ENCODE data around the gene ADCY10.
"Not testable (repeated sequence)": the region's sequence is repeated elsewhere in the genome, so short reads cannot be mapped to it uniquely, and the experiment has no call there.

The ADCY10 gene

DNA sequence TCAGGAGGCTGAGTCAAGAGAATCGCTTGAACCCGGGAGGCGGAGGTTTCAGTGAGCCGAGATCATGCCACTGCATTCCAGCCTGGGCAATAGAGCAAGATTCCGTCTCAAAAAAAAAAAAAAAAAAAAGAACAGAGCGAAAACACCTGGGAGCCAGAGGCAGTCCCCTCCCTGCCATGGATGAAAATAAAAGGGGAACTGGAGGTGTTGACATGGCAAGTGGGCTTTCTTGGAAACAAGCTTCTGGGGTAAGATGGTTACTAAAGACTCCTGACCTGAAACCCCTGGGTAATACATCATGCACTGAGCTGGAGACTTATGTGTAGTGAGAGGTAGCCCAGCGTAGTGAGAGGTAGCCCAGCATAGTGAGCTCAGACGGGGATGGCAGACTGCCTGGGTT is 31.6 kb downstream of the ADCY10 start:
- FAIRE-seq (no peak), DNase-seq (ENCODE audit: low spot score) (no peak)

DNA sequence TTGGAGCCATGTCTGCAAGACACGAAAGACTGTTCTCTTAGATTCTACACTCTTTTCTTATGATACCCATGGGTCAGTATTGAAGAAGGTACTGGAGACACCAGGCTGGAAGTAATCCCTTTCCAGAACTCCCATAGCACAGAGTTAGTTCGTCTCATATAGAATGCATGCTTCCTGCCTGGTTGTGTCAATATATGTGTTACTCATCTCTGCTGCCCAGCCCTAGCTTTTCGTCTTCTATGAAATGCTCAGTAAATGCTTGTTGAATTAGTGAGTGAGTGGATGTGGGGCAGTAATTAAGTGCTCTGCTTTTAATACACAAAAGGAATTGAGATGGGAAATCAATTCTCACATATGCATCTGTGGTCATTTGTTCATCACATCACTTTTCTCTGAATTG is 32.1 kb downstream of the ADCY10 start:
- FAIRE-seq (no peak), DNase-seq (ENCODE audit: low spot score) (no peak)

DNA sequence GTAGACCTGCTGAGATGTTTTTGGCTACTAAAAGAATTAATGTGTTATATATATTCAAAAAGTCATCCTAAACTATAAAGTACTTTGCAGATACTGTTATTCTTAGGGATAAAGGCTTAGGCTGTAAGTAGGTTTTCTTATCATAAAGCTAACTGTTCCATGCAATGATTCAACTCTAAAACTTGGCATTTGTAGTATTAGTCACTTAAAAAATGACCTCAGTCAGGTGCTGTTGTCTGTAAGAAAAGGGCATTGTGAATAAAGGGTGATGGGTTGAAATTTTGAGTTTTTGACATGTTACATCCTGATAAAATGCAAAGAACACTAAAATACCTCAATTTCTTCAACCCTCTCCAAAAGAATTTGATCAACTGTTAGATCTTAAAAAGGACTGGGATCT is 32.9 kb downstream of the ADCY10 start:
- FAIRE-seq (peak; percentile 49), DNase-seq (ENCODE audit: low spot score) (peak; percentile 31)

DNA sequence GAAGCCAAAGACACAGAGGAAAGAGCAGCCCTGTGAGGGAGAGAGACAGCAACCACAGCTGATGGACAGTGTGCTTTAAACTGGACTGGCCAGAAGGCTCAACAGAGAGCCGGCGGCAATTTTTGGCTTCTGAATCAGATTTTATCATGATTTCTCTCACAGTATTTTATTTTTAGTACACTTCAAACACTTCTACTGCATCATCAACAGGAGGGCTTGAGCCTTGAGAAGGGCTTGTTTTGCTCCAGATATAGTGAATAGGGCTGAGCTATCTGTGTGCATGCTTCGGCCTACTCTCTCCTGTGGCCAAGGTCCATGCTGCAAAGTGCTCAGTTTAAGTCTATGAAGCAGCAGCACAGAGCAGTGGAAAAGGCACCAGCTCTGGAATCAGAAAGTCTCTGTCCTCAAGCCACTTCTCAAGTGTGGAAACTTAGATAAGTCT is 33.3 kb downstream of the ADCY10 start:
- FAIRE-seq (no peak), DNase-seq (ENCODE audit: low spot score) (no peak)

DNA sequence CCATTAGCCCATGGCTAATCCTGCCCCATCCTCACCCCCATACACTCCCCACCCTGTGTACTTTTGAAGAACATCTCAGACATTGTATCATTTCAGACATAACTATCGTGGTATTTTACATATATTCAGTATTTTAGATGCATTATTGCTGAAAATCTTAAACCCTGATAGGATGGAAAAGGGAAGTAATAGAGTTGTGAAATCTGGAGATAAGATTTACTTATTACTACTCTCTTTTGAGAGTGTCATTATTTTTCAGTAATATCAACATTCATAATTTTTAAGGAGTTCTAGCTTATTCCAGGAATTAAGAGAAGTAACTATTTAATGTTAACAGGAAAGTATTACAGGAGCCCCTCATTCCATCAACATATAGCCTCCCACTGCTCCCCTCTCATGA is 34.4 kb downstream of the ADCY10 start:
- no peak for FAIRE-seq
- no peak for DNase-seq (ENCODE audit: low spot score)

DNA sequence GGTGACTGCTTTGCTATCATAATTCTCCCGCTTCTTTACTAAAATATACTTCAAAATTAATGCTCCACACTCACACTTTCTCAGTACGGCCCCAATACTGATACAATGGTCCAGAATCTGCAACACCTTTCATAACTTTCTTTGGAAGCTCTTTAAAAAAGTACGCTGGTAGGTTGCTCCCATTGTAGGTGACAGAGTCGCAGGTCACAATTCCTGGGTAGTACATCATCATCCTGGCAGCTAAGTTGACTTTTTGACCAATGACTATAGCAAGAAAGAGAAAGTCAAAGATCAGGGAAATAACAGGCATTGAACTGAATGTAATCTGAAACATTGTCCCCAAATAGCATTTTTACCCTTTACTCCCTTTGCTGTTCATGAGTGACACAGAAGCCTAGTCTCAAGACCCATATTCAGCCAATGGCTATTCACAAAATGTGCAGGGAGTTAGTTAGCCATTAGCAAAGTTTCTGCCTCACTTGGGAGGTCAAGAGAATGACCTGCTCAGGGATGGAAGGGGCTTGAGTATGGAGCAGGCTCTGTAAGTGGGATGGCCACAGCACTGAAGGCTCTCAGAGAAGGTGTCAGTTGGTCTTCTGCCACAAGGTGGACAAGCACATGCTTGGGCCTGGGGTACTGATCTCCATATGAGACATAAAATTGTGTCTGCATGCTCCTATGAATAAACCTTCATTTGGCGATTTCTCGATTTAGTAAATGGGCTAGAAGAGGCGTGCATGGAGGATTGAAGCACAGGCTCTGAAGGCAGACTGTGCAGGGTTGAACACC is 35.4 kb downstream of the ADCY10 start:
- FAIRE-seq (no peak), DNase-seq (ENCODE audit: low spot score) (no peak)

DNA sequence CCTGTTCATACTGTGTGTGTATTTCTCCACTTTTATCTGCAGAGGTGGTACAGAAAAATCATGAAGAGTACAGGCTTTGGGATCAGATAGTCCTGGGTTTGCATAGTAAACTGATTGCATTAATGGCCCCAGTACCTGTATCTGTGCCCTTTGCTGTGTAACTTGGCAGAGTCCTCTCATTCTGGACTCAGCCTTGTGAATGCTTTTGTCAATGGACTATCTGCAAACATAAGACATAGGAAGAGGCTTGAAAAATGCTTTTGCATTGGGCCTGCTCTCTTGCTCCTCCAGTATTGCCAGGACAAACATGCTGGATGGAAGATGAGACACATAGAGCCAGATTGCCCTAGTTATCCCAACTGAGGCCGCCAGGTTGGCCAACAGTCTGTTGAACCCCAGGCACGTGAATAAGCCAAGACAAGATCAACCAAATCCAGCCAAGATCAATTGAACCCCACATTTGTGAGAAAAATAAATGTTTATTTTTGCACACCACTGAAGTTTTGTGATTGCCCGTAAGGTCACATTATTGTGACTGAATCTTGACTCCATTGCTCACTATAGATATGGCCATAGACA is 37.2 kb downstream of the ADCY10 start:
- no peak for DNase-seq (ENCODE audit: low spot score)

DNA sequence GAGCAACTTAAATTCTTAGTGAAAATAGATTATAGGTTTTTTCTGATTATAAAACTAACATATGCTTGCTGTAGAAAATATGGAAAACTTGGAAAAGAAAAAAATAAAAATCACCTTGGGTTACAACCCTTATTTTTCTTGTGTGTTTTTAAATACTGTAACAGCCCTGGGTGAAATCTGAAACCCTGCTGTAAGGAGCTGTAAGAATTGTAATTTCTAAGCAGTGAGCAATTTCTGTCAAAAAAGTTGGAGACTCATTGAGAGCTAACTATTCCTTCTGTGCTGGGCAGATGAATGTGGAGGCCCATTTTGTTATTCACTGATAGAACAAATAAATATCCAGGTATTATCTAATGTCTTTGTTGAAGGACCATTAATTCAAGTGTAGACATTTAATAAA is 42.6 kb downstream of the ADCY10 start:
- DNase-seq (ENCODE audit: low spot score) (no peak), FAIRE-seq (no peak)

More for the DNA sequence above, 37.2 kb downstream of the ADCY10 start:
- no peak for FAIRE-seq

DNA sequence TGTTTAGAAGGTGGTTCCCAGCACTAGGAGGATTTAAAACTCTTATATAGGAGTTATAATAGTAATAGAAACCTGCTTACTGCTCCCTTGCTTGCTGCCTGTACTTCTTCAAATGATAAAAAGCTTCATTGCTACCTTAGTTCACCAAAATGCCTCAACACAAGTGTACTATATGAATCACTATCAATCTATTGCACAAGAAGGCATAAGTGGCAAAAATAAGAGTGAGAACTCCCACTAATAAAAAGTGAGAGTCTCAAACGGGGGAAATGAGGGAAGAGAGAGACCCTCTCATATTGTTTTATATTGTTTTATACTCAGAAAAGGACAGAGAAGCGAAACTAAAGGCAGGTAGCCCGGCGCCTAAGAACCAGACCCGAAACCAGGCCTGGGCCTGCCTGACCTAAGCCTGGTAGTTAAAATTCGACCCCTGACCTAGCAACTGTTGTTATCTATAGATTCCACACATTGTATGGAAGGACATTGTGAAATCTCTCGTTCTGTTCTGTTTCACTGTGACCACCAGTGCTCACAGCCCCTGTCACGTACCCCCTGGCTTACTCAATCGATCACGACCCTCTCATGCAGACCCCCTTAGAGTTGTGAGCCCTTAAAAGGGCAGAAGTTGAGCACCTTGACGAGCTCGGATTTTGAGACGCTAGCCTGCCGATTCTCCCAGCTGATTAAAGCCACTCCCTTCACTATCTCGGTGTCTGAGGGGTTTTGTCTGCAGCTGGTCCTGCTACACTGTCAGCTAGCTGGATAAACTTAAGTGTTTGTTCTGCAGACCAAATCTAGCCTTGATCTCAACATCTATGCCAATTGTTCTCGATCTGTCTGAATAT is 44.6 kb downstream of the ADCY10 start:
- not testable (repeated sequence) for DNase-seq (ENCODE audit: low spot score)

DNA sequence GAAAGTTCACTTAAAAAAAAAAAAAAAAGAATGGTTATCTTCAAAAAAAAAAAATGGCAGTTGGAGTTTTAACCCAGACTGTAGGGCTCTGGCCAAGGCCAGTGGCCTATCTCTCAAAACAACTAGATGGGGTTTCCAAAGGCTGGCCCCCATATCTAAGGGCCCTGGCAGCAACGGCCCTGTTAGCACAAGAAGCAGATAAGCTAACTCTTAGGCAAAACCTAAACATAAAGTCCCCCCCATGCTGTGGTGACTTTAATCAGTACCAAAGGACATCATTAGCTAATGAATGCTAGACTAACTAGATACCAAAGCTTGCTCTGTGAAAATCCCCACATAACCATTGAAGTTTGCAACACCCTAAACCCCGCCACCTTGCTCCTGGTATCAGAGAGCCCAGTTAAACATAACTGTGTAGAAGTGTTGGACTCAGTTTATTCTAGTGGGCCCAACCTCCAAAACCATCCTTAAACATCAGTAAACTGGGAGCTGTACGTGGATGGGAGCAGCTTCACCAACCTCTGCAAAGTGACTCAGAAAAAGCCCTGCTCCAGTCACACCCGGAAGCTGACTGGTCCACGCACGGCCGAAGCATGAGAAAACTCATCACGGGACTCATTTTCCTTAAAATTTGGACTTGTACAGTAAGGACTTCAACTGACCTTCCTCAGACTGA is 47.1 kb downstream of the ADCY10 start:
- FAIRE-seq; DNase-seq (ENCODE audit: low spot score): not testable (repeated sequence)

More for the DNA sequence above, 44.6 kb downstream of the ADCY10 start:
- not testable (repeated sequence) for FAIRE-seq

DNA sequence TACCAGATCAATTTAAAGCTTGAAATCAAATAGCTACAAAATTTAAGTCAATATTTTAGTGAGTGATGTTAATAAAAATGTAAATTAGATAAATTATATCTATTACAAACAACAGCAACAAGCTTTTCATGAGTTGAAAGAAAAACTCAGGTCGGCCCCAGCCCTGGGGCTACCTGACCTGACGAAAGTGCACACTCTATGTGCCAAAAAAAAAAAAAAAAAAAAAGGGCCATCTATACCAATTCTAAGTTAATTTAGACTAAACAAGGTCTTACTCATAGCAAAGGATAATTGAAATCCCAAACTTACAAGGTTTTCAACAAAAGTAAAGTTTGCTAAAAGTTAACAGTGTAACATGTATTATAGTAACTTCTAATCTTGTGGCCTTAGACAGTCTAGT is 47.6 kb downstream of the ADCY10 start:
- FAIRE-seq; DNase-seq (ENCODE audit: low spot score): not testable (repeated sequence)

DNA sequence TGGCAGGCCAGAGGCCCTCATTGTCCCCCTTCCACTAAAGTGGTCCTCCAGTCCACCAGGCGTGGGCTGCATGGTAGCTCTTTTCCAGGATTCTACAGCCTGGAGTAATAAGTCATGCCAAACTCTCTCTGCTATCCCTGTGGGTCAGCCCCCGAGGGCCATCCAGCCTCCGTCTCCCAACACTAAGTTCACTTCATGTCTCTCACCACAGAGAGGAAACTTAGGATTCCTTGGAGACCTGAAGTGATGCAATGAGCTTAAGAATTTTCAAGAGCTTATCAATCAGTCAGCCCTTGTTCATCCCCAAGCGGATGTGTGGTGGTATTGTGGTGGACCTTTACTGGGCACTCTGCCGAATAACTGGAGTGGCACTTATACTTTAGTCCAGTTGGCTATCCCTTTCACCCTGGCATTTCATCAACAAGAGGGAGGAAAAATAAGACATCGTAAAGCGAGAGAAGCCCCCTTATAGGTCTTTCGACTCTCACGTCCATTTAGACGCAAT is 48.1 kb downstream of the ADCY10 start:
- not testable (repeated sequence) for FAIRE-seq

DNA sequence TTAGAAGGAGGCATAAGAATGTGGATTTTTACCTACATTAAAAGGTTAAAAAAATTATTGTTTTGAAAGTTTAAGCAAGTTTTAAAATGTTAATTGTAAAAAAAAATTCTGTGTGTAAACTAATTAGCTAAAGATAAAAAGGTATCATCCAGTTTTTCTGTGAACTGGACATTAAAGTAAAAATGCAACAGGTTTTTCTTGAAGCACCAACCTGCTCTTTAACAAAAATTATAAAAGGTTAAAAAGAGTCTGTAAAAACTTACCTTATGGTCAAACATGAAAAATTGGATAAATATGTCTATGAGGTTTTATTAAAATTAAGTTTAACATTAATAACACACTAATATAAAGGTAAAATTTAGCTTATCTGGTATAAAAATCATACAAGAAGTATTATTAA is 48.7 kb downstream of the ADCY10 start:
- FAIRE-seq; DNase-seq (ENCODE audit: low spot score): not testable (repeated sequence)

More for the DNA sequence above, 48.1 kb downstream of the ADCY10 start:
- DNase-seq (ENCODE audit: low spot score) = not testable (repeated sequence)

DNA sequence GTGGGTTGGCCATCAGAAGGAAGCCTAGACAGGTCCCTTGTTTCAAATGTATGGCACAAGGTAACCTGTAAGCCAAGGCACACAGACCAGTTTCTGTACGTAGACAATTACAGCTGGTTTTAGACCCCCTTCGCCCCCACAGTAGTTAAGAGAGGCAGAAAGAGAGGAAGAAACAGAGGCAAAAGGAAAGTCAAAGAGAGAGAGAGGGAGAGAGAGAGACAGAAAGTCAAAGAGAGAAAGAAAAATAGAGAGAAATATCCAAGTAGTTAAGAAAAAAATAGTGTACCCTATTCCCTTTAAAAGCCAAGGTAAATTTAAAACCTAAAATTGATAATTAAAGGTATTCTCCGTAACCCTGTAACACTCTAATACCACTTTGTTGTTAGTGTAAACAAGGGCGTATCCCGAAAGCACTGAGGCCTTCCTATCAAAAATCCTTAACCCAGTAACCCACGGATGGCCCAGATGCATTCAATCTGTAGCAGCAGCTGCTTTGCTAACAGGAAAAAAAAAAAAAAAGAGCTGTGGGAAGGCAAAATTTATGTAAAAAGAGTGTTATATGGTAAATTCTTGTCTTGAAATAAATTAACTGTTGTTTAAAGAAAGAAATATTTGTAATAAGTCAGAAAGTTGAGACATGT is 49.4 kb downstream of the ADCY10 start:
- FAIRE-seq (no peak), DNase-seq (ENCODE audit: low spot score) (no peak)

DNA sequence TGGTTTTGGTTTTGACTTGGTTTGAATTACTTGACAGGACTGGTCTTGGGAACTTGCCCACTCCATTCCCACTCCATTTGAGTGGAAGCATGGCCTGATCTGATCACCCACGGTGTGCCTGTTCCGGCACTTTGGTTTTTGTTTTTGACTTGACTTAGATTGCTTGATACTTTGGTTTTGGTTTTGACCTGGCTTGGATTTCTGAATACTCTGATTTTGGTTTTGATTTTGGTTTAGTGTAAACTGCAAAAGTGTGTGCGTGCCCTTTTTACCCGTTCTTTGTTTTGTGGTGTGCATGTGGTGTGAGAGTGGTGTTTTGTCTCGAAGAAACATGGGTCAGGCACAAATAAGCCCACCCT is 50.0 kb downstream of the ADCY10 start:
- no peak for FAIRE-seq

DNA sequence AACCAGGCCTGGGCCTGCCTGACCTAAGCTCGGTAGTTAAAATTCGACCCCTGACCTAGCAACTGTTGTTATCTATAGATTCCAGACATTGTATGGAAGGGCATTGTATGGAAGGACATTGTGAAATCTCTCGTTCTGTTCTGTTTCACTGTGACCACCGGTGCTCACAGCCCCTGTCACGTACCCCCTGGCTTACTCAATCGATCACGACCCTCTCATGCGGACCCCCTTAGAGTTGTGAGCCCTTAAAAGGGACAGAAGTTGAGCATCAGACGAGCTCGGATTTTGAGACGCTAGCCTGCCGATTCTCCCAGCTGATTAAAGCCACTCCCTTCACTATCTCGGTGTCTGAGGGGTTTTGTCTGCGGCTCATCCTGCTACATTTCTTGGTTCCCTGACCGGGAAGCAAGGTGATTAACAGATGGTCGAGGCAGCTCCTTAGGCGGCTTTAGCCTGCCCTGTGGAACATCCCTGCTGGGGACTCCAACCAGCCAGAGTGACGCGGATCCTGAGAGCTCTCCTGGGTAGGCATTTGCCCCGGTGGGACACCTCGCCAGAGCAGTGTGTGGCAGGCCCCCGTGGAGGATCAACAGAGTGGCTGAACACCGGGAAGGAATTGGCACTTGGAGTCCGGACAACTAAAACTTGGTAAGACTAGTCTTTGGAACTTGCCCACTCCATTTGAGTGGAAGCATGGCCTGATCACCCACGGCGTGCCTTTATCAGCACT is 50.6 kb downstream of the ADCY10 start:
- not testable (repeated sequence) for DNase-seq (ENCODE audit: low spot score); FAIRE-seq

More for the DNA sequence above, 50.0 kb downstream of the ADCY10 start:
- DNase-seq (ENCODE audit: low spot score) = no peak

DNA sequence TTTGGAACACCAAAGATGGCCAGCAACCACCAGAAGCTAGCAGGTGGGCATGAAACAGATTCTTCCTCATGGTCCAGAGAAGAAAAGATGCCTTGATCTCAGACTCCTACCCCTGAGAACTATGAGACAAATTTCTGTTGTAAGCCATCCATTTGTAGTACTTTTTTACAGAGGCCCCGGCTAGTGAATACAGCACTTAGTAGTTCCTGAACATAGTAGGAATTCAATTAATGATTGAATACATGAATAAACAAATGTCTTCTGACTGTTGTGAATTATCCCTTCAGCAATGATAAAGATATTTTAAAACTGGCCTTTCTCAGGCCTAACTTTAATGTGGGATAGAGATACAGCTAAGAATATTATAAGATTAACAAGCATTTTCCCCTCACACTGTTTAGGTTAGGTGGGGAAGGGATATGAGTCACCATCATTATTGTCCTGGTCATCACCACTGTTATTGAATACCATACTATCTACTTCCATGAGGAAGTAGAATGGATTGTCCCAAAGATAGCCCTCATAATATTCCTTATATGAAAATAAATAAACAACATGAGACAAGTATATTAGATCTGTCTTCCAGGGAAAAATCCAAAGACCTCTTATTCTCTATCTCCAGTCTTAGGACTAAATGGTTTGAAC is 51.4 kb downstream of the ADCY10 start:
- FAIRE-seq = no peak

DNA sequence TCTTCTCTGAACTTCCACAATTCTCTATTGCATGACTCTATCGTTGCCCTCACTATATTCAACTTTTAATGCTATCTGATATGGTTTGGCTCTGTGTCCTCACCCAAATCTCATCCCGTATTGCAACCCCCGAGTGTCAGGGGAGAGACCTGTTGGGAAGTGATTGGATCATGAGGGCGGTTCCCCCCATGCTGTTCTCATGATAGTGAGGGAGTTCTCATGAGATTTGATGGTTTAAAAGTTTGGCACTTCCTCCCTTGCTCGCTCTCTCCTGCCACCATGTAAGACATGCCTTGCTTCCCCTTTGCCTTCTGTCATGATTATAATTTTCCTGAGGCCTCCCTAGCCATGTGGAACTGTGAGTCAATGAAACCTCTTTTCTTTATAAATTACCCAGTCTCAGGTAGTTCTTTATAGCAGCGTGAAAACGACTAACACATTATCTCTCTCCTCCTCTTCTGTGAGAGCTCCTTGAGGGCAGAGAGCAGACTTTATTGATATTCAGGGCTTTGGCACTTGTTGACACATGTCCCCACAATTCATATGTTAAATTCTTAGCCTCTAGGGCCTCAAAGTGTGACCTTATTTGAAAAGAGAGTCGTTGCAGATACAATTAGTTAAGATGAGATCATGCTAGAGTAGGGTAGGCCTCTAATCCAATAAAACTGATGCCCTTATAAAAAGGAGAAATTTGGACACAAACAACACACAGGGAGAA is 52.1 kb downstream of the ADCY10 start:
- no peak for DNase-seq (ENCODE audit: low spot score)
- no peak for FAIRE-seq

More for the DNA sequence above, 51.4 kb downstream of the ADCY10 start:
- DNase-seq (ENCODE audit: low spot score) = no peak
